ENCODE data around the gene MARCHF10. TPM values are rescaled to one million over a fixed set of nuclear protein-coding genes. Genes with fewer than 3 reads are reported as not detected.
A peak's percentile ranks its signal among the peaks of the same experiment; 100 is the strongest.
"Not testable (repeated sequence)": the region's sequence is repeated elsewhere in the genome, so short reads cannot be mapped to it uniquely, and the experiment has no call there.

MARCHF10 gene
- total RNA-seq, 1 donor, result under 0.01 TPM

- peak; percentile 55 for DNase-seq (ENCODE audit: low read depth)
- peak; percentile 74 for TF ChIP-seq CTCF (IDR thresholded peaks at IDR 0.05; ENCODE audit: insufficient read depth, low read depth, low read length)
- H3K4me3 ChIP-seq (ENCODE audit: low read depth, low read length), result peak overlapping the region; percentile 67
Measured at GRCh38 chr17:62703776-62704380, 104.2 kb downstream of the MARCHF10 start.

GRCh38 chr17:62703261-62703775 lies 104.8 kb downstream of the MARCHF10 start:
- H3K4me3 ChIP-seq (ENCODE audit: low read depth, low read length), result peak overlapping the region; percentile 67
- no peak for DNase-seq (ENCODE audit: low read depth)
- no peak for TF ChIP-seq CTCF (IDR thresholded peaks at IDR 0.05; ENCODE audit: insufficient read depth, low read depth, low read length)

GRCh38 chr17:62702746-62703260 lies 105.3 kb downstream of the MARCHF10 start:
- DNase-seq (ENCODE audit: low read depth), result no peak
- H3K4me3 ChIP-seq (ENCODE audit: low read depth, low read length), result no peak overlapping the region
- no peak for TF ChIP-seq CTCF (IDR thresholded peaks at IDR 0.05; ENCODE audit: insufficient read depth, low read depth, low read length)

- TF ChIP-seq CTCF (IDR thresholded peaks at IDR 0.05; ENCODE audit: insufficient read depth, low read depth, low read length), result no peak
- DNase-seq (ENCODE audit: low read depth), result no peak
- no peak overlapping the region for H3K4me3 ChIP-seq (ENCODE audit: low read depth, low read length)
Measured at GRCh38 chr17:62701706-62702085, 106.4 kb downstream of the MARCHF10 start.

GRCh38 chr17:62700964-62701705 lies 107.0 kb downstream of the MARCHF10 start:
- DNase-seq (ENCODE audit: low read depth), result no peak
- no peak overlapping the region for H3K4me3 ChIP-seq (ENCODE audit: low read depth, low read length)

GRCh38 chr17:62698459-62698858 lies 109.7 kb downstream of the MARCHF10 start:
- DNase-seq (ENCODE audit: low read depth), result not testable (repeated sequence)

More at GRCh38 chr17:62700964-62701705, 107.0 kb downstream of the MARCHF10 start:
- TF ChIP-seq CTCF (IDR thresholded peaks at IDR 0.05; ENCODE audit: insufficient read depth, low read depth, low read length), result no peak

GRCh38 chr17:62696726-62697490 lies 111.2 kb downstream of the MARCHF10 start:
- DNase-seq (ENCODE audit: low read depth), result no peak
- no peak for TF ChIP-seq CTCF (IDR thresholded peaks at IDR 0.05; ENCODE audit: insufficient read depth, low read depth, low read length)
- H3K4me3 ChIP-seq (ENCODE audit: low read depth, low read length), result no peak overlapping the region

More at GRCh38 chr17:62698459-62698858, 109.7 kb downstream of the MARCHF10 start:
- H3K4me3 ChIP-seq (ENCODE audit: low read depth, low read length), result not testable (repeated sequence)

Measured in fibroblast of villous mesenchyme (primary cell).